K562 (cell line): ENCODE results near the gene TRMT1. TPM values are rescaled to one million over a fixed set of nuclear protein-coding genes. Genes with fewer than 3 reads are reported as not detected.

Experiments
- ATAC-seq: fragments of 200-7000 bp; cut with Tn5 transposase; 3 replicates; pipeline ENCODE4 v1.9.1; 2020; ENCODE audit warnings: moderate library complexity
- BruUV-seq: library from RNA; stranded (reverse); fragments of 400-500 nt; replicated peaks from 2 replicates; lab custom pipeline; 2021; lab: Mats Ljungman, UMichigan
- CTCF ChIA-PET: fragments of 300-600 bp; formaldehyde crosslinking; extraction: SDS; loops from one replicate; lab custom pipeline; 2021; ENCODE audit warnings: low intra/inter-chr PET ratio; lab: Yijun Ruan, JAX
- POLR2A ChIA-PET: fragments of 300-600, 350-650 bp; sonication (Branson Sonifier 250); formaldehyde crosslinking; extraction: SDS; loops from one replicate; lab custom pipeline; 2021; ENCODE audit warnings: antibody characterized with exemption, inconsistent platforms; lab: Yijun Ruan, JAX
- DNase-seq, 4 experiments: peaks; one replicate each; pipeline versions ENCODE4 v3.0.0 to v3.0.0-alpha.2; 2011 to 2018; ENCODE audit warnings: low spot score in 3 of 4, mixed read lengths in 3 of 4; ENCODE audit errors: extremely low read depth in 1 of 4
- FAIRE-seq: peaks from 2 replicates; lab custom pipeline; 2011; peaks lifted over from hg19 to GRCh38; lab: Jason Lieb, UNC
- H2AFZ ChIP-seq: 2 replicates; pipeline ENCODE4 v1.6.0; 2011; ENCODE audit warnings: low read depth, low read length, control low read depth, inconsistent platforms
- H3K27ac ChIP-seq: fragments of 200-600 bp; 3 replicates; pipeline ENCODE4 v1.8.0; 2011; ENCODE audit warnings: low read depth, mild to moderate bottlenecking, control low read depth, inconsistent platforms, low read length, moderate library complexity, mixed read lengths; ENCODE audit errors: extremely low read depth
- H3K27me3 ChIP-seq, 2 experiments: fragments of 300-600 bp in 1 of 2; 2 replicates in 1 of 2; 3 replicates in 1 of 2; pipeline versions ENCODE4 v1.6.0 to v1.8.0; 2011; ENCODE audit warnings: inconsistent platforms in 2 of 2, low read length in 2 of 2, mild to moderate bottlenecking in 1 of 2, mixed read lengths in 1 of 2, moderate library complexity in 1 of 2; ENCODE audit not compliant: control insufficient read depth in 2 of 2, insufficient read depth in 2 of 2
- H3K36me3 ChIP-seq: fragments of 300-600 bp; 3 replicates; pipeline ENCODE4 v1.8.0; 2011; ENCODE audit warnings: mild to moderate bottlenecking, low read length, inconsistent platforms; ENCODE audit not compliant: control insufficient read depth, insufficient read depth
- H3K4me1 ChIP-seq, 2 experiments: fragments of 200-600 bp in 1 of 2; replicated peaks in 1 of 2; 2 replicates in 1 of 2; 3 replicates in 1 of 2; pipeline versions ENCODE4 v1.5.1 to v1.8.0; 2011; ENCODE audit warnings: inconsistent platforms in 2 of 2, low read length in 2 of 2, mild to moderate bottlenecking in 1 of 2, mixed read lengths in 1 of 2, moderate library complexity in 1 of 2; ENCODE audit not compliant: control insufficient read depth in 2 of 2, insufficient read depth in 2 of 2
- H3K4me2 ChIP-seq: 2 replicates; pipeline ENCODE4 v1.6.1; 2011; ENCODE audit warnings: low read length, control low read depth, inconsistent platforms, mixed read lengths; ENCODE audit not compliant: insufficient read depth
- H3K4me3 ChIP-seq: fragments of 200-600 bp; sonication (generic), shearing (Covaris generic); 2 replicates; pipeline ENCODE4 v1.5.1; 2016; ENCODE audit warnings: control low read depth, inconsistent platforms
- H3K79me2 ChIP-seq: fragments of 200-600 bp; 3 replicates; pipeline ENCODE4 v1.8.0; 2011; ENCODE audit warnings: low read length, inconsistent platforms; ENCODE audit not compliant: control insufficient read depth, insufficient read depth
- H3K9ac ChIP-seq, 2 experiments: 2 replicates each; pipeline versions ENCODE4 v1.6.0 to v1.6.1; 2011; ENCODE audit warnings: low read depth in 2 of 2, low read length in 2 of 2, control low read depth in 1 of 2, inconsistent platforms in 1 of 2, mild to moderate bottlenecking in 1 of 2, mixed read lengths in 1 of 2; ENCODE audit not compliant: insufficient read depth in 1 of 2
- H3K9me1 ChIP-seq: one replicate; pipeline ENCODE4 v1.6.0; 2011; ENCODE audit warnings: inconsistent platforms, mild to moderate bottlenecking, low read length, moderate library complexity; ENCODE audit not compliant: control insufficient read depth, insufficient read depth
- H3K9me3 ChIP-seq: replicated peaks from 2 replicates; pipeline ENCODE4 v1.5.1; 2011; ENCODE audit warnings: low read depth, low read length, inconsistent platforms; ENCODE audit not compliant: control insufficient read depth, insufficient read depth
- H4K20me1 ChIP-seq: replicated peaks from 2 replicates; pipeline ENCODE4 v1.6.1; 2011; ENCODE audit warnings: low read length, inconsistent platforms, mixed read lengths; ENCODE audit not compliant: control insufficient read depth, insufficient read depth
- ATF7 ChIP-seq: fragments of 450-650 bp; IDR thresholded peaks from 2 replicates; pipeline ENCODE4 v1.7.1; 2014; ENCODE audit warnings: mild to moderate bottlenecking, moderate library complexity
- CHD1 ChIP-seq: fragments of 200-600 bp; sonication (generic); IDR thresholded peaks from one replicate; pipeline ENCODE4 v1.6.1; 2012; ENCODE audit warnings: mild to moderate bottlenecking, moderate library complexity, low read length, inconsistent platforms
- JUN ChIP-seq, 2 experiments: sonication (generic) in 1 of 2; formaldehyde crosslinking in 1 of 2; IDR thresholded peaks; 2 replicates each; pipeline versions ENCODE4 v1.6.1 to v1.8.0; 2012 to 2022; ENCODE audit warnings: borderline replicate concordance in 2 of 2, mild to moderate bottlenecking in 2 of 2, improper control_type of control experiment in 1 of 2, low read depth in 1 of 2, low read length in 1 of 2, missing genetic modification reagents in 1 of 2
- LCOR ChIP-seq: sonication (generic); formaldehyde crosslinking; IDR thresholded peaks from 2 replicates; pipeline ENCODE4 v1.8.0; 2022; ENCODE audit warnings: mild to moderate bottlenecking, missing genetic modification reagents
- MTA2 ChIP-seq: fragments of 450-650 bp; IDR thresholded peaks from 2 replicates; pipeline ENCODE4 v1.6.1; 2016; ENCODE audit warnings: low read depth
- SAFB2 ChIP-seq: fragments of 200-400 bp; formaldehyde crosslinking; IDR thresholded peaks from 2 replicates; pipeline ENCODE4 v1.6.1; 2018; ENCODE audit warnings: borderline replicate concordance, low read length, low read depth, moderate library complexity; ENCODE audit not compliant: severe bottlenecking
- ZNF253 ChIP-seq: fragments of 250-450 bp; sonication (Bioruptor Pico); conservative IDR thresholded peaks from 2 replicates; pipeline ENCODE4 v1.6.1; 2021; ENCODE audit warnings: mild to moderate bottlenecking
- ZNF384 ChIP-seq: IDR thresholded peaks from 2 replicates; pipeline ENCODE4 v1.6.1; 2012; ENCODE audit warnings: low read depth, low read length, improper control_type of control experiment
- WGBS: fragments of 100-300 bp; shearing (Covaris generic); methylation state at CpG from one replicate; pipeline ENCODE4 v1.1.6; 2016; ENCODE audit warnings: low coverage, mixed read lengths; ENCODE audit not compliant: insufficient coverage; ENCODE audit errors: missing lambda C conversion rate; 5-methylcytosine and 5-hydroxymethylcytosine counted together
- in situ Hi-C: fragments of 300-500 bp; cut with MboI; formaldehyde crosslinking; loops from 4 replicates; pipeline ENCODE4 v1.15.0; 2018; ENCODE audit warnings: inconsistent platforms, mixed read lengths
- intact Hi-C: fragments of 100-400 bp; cut with micrococcal nuclease; formaldehyde crosslinking; loops from 2 replicates; pipeline ENCODE4 v1.14.2; 2022
- polyA plus RNA-seq, 8 experiments: library from polyadenylated mRNA; depleted of rRNA in 4 of 8; stranded (reverse) in 5 of 8; unstranded in 3 of 8; fragments of >200 nt; fragmentation: Nextera tagmentation in 2 of 8; fragmentation: Illumina TruSeq in 1 of 8; extraction: Ambion mirVana in 2 of 8; extraction: Trizol in 1 of 8; gene quantifications; 2 replicates each; pipeline versions ENCODE4 v1.2.1 to v1.2.3, GENCODE V29; 2011 to 2014; ENCODE audit warnings: inconsistent platforms in 1 of 8, missing spikeins in 1 of 8
- total RNA-seq, 7 experiments: library from RNA; depleted of rRNA in 6 of 7; stranded (reverse); fragments of >200 nt in 6 of 7; fragmentation: Illumina TruSeq in 2 of 7; extraction: Trizol in 2 of 7; gene quantifications; 2 replicates each; pipeline versions ENCODE4 v1.2.1 to v1.2.3, GENCODE V29; 2011 to 2021; ENCODE audit warnings: low replicate concordance in 1 of 7
- TF ChIP-seq, protein P1 (sequence below): fragments of 450-650 bp; conservative IDR thresholded peaks from 2 replicates; pipeline ENCODE4 v1.6.1; 2016; ENCODE audit warnings: missing genetic modification characterization, low read depth, mild to moderate bottlenecking, control low read depth, missing compliant biosample characterization
- TF ChIP-seq, protein P2 (sequence below): IDR thresholded peaks from 3 replicates; pipeline ENCODE4 v1.6.1; 2011; ENCODE audit warnings: borderline replicate concordance, mild to moderate bottlenecking; ENCODE audit not compliant: insufficient read length, insufficient read depth
- TF ChIP-seq, protein P3 (sequence below): sonication (generic); formaldehyde crosslinking; IDR thresholded peaks from 2 replicates; pipeline ENCODE4 v1.8.1; 2022; ENCODE audit warnings: missing genetic modification reagents
- TF ChIP-seq, protein P4 (sequence below), 2 experiments: fragments of 450-650 bp in 1 of 2; sonication (generic) in 1 of 2; formaldehyde crosslinking; conservative IDR thresholded peaks; 2 replicates each; pipeline versions ENCODE4 v1.4.0 to v1.8.1; 2020 to 2022; ENCODE audit warnings: mild to moderate bottlenecking in 1 of 2, missing genetic modification reagents in 1 of 2
- TF ChIP-seq, protein P5 (sequence below): fragments of 450-650 bp; formaldehyde crosslinking; IDR thresholded peaks from 2 replicates; pipeline ENCODE4 v1.4.0; 2020; ENCODE audit warnings: mild to moderate bottlenecking, mixed read lengths

TRMT1 gene
- total and polyA plus RNA-seq, 9 of the 15 experiments (the other 6 are each of a cell fraction or from before 2014, with no cell fraction given) = 5.8 to 158 (median 54.3) TPM

DNA sequence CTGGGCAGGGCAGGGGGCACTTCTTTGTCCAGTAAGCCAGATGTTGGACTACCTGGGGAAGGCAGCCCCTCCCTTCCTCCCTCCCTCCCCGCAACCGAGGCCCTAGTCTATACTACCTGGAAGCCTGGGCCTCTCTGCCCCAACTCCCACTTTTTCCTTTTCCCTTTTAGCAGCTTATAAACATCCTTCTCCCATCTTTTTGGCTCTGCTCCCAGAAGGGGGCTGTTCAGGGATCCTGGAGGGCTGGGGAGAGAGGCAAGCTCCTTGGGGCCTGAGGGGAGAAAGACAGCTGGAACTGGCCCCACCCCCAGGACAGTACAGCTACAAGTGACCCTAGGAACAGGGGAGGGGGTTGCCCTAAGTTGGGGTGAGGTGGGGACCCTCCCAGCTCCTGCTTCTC, 58.8 kb downstream of the TRMT1 start:
- Histone ChIP-seq H3K9me1 (no peaks in the 10 kb centered on the region), H3K4me3 (no peak overlapping the region), H4K20me1 (peaks cover 33% of the 10 kb centered on the region; the same call in 1 of the 2 replicates), H3K4me1 (peaks cover 10 to 54% of the 10 kb centered on the region in 2 experiments; a peak in 4 of 5 replicates), H2AFZ (no peak overlapping the region), H3K27me3 (no peaks in the 10 kb centered on the region), H3K36me3 (no peaks in the 10 kb centered on the region), H3K79me2 (peaks cover 6% of the 10 kb centered on the region), H3K9ac (peak overlapping the region in 1 of 2 experiments; percentile 19; a peak in 1 of 4 replicates), H3K4me2 (no peak overlapping the region), H3K27ac (no peak overlapping the region), H3K9me3 (no peaks in the 10 kb centered on the region)
- in situ Hi-C loops (no loop called here), intact Hi-C loops (no loop called here)
- ChIA-PET CTCF (interaction anchor here (0.6 to 1.8 kb wide), 2 partner anchors 74 to 92 kb away, joined by 4 to 8 read pairs; no protein-coding TSS in a partner anchor), POLR2A (interaction anchor here (0.9 kb wide), 1 partner anchor 108 kb away, joined by 3 read pairs; no protein-coding TSS in a partner anchor)
- ATAC-seq (no peak), DNase-seq (no peak), FAIRE-seq (no peak)
- WGBS = 61% methylated on average over 2 of the region's 2 CpGs
- BruUV-seq = no TSS peak
- TF ChIP-seq, protein P1, sequence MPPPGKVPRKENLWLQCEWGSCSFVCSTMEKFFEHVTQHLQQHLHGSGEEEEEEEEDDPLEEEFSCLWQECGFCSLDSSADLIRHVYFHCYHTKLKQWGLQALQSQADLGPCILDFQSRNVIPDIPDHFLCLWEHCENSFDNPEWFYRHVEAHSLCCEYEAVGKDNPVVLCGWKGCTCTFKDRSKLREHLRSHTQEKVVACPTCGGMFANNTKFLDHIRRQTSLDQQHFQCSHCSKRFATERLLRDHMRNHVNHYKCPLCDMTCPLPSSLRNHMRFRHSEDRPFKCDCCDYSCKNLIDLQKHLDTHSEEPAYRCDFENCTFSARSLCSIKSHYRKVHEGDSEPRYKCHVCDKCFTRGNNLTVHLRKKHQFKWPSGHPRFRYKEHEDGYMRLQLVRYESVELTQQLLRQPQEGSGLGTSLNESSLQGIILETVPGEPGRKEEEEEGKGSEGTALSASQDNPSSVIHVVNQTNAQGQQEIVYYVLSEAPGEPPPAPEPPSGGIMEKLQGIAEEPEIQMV (tag) = no peak
- TF ChIP-seq LCOR (CRISPR knock-in tag) (no peak), ATF7 (no peak), SAFB2 (no peak), MTA2 (no peak), ZNF384 (no peak), ZNF253 (CRISPR knock-in tag) (no peak), JUN (IDR thresholded peaks at IDR 0.05; ENCODE audit: borderline replicate concordance, low read depth, low read length) (no peak), JUN (CRISPR knock-in tag; IDR thresholded peaks at IDR 0.05; ENCODE audit: borderline replicate concordance) (no peak), CHD1 (no peak)
- TF ChIP-seq, protein P2, sequence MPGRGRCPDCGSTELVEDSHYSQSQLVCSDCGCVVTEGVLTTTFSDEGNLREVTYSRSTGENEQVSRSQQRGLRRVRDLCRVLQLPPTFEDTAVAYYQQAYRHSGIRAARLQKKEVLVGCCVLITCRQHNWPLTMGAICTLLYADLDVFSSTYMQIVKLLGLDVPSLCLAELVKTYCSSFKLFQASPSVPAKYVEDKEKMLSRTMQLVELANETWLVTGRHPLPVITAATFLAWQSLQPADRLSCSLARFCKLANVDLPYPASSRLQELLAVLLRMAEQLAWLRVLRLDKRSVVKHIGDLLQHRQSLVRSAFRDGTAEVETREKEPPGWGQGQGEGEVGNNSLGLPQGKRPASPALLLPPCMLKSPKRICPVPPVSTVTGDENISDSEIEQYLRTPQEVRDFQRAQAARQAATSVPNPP = no peak
- TF ChIP-seq, protein P3, sequence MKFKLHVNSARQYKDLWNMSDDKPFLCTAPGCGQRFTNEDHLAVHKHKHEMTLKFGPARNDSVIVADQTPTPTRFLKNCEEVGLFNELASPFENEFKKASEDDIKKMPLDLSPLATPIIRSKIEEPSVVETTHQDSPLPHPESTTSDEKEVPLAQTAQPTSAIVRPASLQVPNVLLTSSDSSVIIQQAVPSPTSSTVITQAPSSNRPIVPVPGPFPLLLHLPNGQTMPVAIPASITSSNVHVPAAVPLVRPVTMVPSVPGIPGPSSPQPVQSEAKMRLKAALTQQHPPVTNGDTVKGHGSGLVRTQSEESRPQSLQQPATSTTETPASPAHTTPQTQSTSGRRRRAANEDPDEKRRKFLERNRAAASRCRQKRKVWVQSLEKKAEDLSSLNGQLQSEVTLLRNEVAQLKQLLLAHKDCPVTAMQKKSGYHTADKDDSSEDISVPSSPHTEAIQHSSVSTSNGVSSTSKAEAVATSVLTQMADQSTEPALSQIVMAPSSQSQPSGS = no peak
- TF ChIP-seq, protein P4, sequence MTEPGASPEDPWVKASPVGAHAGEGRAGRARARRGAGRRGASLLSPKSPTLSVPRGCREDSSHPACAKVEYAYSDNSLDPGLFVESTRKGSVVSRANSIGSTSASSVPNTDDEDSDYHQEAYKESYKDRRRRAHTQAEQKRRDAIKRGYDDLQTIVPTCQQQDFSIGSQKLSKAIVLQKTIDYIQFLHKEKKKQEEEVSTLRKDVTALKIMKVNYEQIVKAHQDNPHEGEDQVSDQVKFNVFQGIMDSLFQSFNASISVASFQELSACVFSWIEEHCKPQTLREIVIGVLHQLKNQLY (CRISPR knock-in tag; conservative IDR thresholded peaks at IDR 0.05) = no peak
- TF ChIP-seq, protein P5, sequence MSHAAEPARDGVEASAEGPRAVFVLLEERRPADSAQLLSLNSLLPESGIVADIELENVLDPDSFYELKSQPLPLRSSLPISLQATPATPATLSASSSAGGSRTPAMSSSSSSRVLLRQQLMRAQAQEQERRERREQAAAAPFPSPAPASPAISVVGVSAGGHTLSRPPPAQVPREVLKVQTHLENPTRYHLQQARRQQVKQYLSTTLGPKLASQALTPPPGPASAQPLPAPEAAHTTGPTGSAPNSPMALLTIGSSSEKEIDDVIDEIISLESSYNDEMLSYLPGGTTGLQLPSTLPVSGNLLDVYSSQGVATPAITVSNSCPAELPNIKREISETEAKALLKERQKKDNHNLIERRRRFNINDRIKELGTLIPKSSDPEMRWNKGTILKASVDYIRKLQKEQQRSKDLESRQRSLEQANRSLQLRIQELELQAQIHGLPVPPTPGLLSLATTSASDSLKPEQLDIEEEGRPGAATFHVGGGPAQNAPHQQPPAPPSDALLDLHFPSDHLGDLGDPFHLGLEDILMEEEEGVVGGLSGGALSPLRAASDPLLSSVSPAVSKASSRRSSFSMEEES = no peak
